KMS-11 (cell line): ENCODE data around the gene CSNK1D.

Experiments used
- H2AFZ ChIP-seq: fragments of 200-600 bp; sonication (generic); 2 replicates; pipeline ENCODE4 v1.6.1; 2016; ENCODE audit warnings: antibody characterized with exemption, mixed run types, low read depth
- H3K27ac ChIP-seq: fragments of 200-600 bp; sonication (generic); 2 replicates; pipeline ENCODE4 v1.6.1; 2016; ENCODE audit warnings: mild to moderate bottlenecking, mixed run types
- H3K27me3 ChIP-seq: fragments of 200-600 bp; sonication (generic); 2 replicates; pipeline ENCODE4 v1.6.1; 2017; ENCODE audit warnings: mild to moderate bottlenecking, low read depth, mixed run types, moderate library complexity; ENCODE audit not compliant: insufficient read depth
- H3K36me3 ChIP-seq: fragments of 200-600 bp; sonication (generic); 2 replicates; pipeline ENCODE4 v1.6.1; 2017; ENCODE audit warnings: mild to moderate bottlenecking, mixed run types; ENCODE audit not compliant: insufficient read depth
- H3K4me1 ChIP-seq: fragments of 200-600 bp; sonication (generic); 2 replicates; pipeline ENCODE4 v1.6.1; 2016; ENCODE audit warnings: mild to moderate bottlenecking, low read depth, mixed run types; ENCODE audit not compliant: poor library complexity, severe bottlenecking
- H3K4me2 ChIP-seq: fragments of 200-600 bp; sonication (generic); 2 replicates; pipeline ENCODE4 v1.7.0; 2016; ENCODE audit warnings: mild to moderate bottlenecking, mixed run types
- H3K4me3 ChIP-seq: fragments of 200-600 bp; sonication (generic); IDR thresholded peaks from 2 replicates; pipeline ENCODE4 v1.6.1; 2017; ENCODE audit warnings: low read depth, low read length, mixed read lengths; ENCODE audit not compliant: insufficient read depth
- H3K79me2 ChIP-seq: fragments of 200-600 bp; sonication (generic); 2 replicates; pipeline ENCODE4 v1.6.1; 2016; ENCODE audit warnings: low read depth, mixed run types; ENCODE audit not compliant: insufficient read depth
- H3K9ac ChIP-seq: fragments of 200-600 bp; sonication (generic); 2 replicates; pipeline ENCODE4 v1.6.1; 2016; ENCODE audit warnings: mild to moderate bottlenecking, mixed run types
- H4K20me1 ChIP-seq: fragments of 200-600 bp; sonication (generic); 2 replicates; pipeline ENCODE4 v1.6.1; 2016; ENCODE audit warnings: mild to moderate bottlenecking, mixed run types; ENCODE audit not compliant: insufficient read depth
- TF ChIP-seq, protein P1 (sequence below): fragments of 200-600 bp; sonication (generic); conservative IDR thresholded peaks from 2 replicates; pipeline ENCODE4 v1.6.1; 2017; ENCODE audit warnings: low read depth, mild to moderate bottlenecking, antibody characterized with exemption, low read length, moderate library complexity, mixed read lengths

Gene CSNK1D

DNA sequence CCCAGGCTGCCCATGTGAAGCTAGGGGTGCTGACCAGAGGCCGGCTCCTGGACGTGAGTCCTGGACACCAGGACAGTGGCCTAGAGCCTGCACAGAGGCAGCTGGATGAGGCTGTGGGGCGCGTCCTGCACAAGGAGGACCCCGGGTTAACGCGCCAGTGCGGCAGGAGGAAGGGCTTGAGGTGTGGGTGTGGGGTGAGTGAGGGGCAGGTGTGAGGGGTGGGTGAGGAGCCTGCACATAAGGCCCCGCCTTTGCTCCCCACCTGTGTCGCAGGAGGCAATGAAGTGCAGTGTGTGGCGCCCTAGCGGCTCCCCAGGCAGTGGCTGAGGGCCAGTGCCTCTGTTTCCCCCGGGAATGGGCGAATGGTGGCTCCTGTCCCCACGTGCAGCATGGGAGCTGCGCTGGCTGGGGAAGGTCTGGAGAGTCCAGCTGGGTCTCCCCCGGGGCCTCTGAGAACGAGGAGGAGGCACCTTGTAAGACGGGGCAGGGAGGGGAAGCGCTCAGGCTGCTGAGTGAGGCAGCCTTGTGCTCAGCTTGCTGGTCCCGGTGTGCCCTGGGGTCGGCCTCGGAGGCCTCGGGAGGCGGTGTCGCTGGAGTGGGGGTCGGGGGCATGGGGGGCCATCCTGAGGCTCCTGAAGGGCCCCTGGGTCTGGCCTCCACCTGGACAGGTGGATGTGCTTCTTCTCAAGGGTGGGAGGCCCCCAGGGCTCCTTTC is 40.7 kb upstream of the CSNK1D start:
- H2AFZ ChIP-seq, result no peak overlapping the region
- peaks cover 10% of the 10 kb centered on the region for H3K4me1 ChIP-seq
- H4K20me1 ChIP-seq, result no peaks in the 10 kb centered on the region
- peaks cover 83% of the 10 kb centered on the region for H3K27me3 ChIP-seq
- H3K36me3 ChIP-seq, result no peaks in the 10 kb centered on the region
- H3K4me3 ChIP-seq, result no peak overlapping the region
- H3K27ac ChIP-seq, result no peak overlapping the region
- TF ChIP-seq, protein P1, sequence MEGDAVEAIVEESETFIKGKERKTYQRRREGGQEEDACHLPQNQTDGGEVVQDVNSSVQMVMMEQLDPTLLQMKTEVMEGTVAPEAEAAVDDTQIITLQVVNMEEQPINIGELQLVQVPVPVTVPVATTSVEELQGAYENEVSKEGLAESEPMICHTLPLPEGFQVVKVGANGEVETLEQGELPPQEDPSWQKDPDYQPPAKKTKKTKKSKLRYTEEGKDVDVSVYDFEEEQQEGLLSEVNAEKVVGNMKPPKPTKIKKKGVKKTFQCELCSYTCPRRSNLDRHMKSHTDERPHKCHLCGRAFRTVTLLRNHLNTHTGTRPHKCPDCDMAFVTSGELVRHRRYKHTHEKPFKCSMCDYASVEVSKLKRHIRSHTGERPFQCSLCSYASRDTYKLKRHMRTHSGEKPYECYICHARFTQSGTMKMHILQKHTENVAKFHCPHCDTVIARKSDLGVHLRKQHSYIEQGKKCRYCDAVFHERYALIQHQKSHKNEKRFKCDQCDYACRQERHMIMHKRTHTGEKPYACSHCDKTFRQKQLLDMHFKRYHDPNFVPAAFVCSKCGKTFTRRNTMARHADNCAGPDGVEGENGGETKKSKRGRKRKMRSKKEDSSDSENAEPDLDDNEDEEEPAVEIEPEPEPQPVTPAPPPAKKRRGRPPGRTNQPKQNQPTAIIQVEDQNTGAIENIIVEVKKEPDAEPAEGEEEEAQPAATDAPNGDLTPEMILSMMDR, result no peak
- no peaks in the 10 kb centered on the region for H3K79me2 ChIP-seq
- H3K4me2 ChIP-seq, result no peak overlapping the region
- H3K9ac ChIP-seq, result no peak overlapping the region

- no peak overlapping the region for H2AFZ ChIP-seq
- TF ChIP-seq, protein P1, result no peak
- H3K4me2 ChIP-seq, result no peak overlapping the region
- H3K27ac ChIP-seq, result no peak overlapping the region
- no peak overlapping the region for H3K4me3 ChIP-seq
- H4K20me1 ChIP-seq, result no peaks in the 10 kb centered on the region
- no peaks in the 10 kb centered on the region for H3K79me2 ChIP-seq
- no peaks in the 10 kb centered on the region for H3K36me3 ChIP-seq
- no peak overlapping the region for H3K9ac ChIP-seq
- peaks cover 10% of the 10 kb centered on the region for H3K4me1 ChIP-seq
- H3K27me3 ChIP-seq, result peaks cover 91% of the 10 kb centered on the region
Measured at GRCh38 chr17:82313195-82314011, 39.9 kb upstream of the CSNK1D start.

- Histone ChIP-seq H3K36me3 (no peaks in the 10 kb centered on the region), H2AFZ (no peak overlapping the region), H3K79me2 (no peaks in the 10 kb centered on the region), H3K27ac (no peak overlapping the region), H4K20me1 (no peaks in the 10 kb centered on the region), H3K4me2 (no peak overlapping the region), H3K4me1 (peaks cover 10% of the 10 kb centered on the region), H3K4me3 (no peak overlapping the region), H3K9ac (no peak overlapping the region), H3K27me3 (peaks cover 95% of the 10 kb centered on the region)
- TF ChIP-seq, protein P1, result no peak
Measured at GRCh38 chr17:82311971-82312370, 38.5 kb upstream of the CSNK1D start.

- H4K20me1 ChIP-seq, result no peaks in the 10 kb centered on the region
- TF ChIP-seq, protein P1, result no peak
Measured at GRCh38 chr17:82310877-82311276, 37.4 kb upstream of the CSNK1D start.

More at GRCh38 chr17:82310877-82311276, 37.4 kb upstream of the CSNK1D start:
- no peak overlapping the region for H3K4me3 ChIP-seq
- H3K79me2 ChIP-seq, result no peaks in the 10 kb centered on the region
- no peak overlapping the region for H2AFZ ChIP-seq
- H3K4me1 ChIP-seq, result peaks cover 6% of the 10 kb centered on the region
- no peak overlapping the region for H3K4me2 ChIP-seq
- H3K9ac ChIP-seq, result no peak overlapping the region
- no peaks in the 10 kb centered on the region for H3K36me3 ChIP-seq
- no peak overlapping the region for H3K27ac ChIP-seq
- H3K27me3 ChIP-seq, result peaks cover 87% of the 10 kb centered on the region
